Measurements from ENCODE around the gene PTPRS. TPM values are rescaled to one million over a fixed set of nuclear protein-coding genes. Genes with fewer than 3 reads are reported as not detected.

The PTPRS gene
- total RNA-seq, 1 donor from 2014 or later: 234 TPM

- H3K36me3 Mint-ChIP-seq (ENCODE audit: insufficient read depth): peaks cover 2% of the 10 kb centered on the region
- no peak overlapping the region for H3K27ac Mint-ChIP-seq
- peaks cover 5% of the 10 kb centered on the region for H3K4me1 Mint-ChIP-seq (ENCODE audit: low read depth)
- H3K27me3 Mint-ChIP-seq: no peaks in the 10 kb centered on the region
- no peaks in the 10 kb centered on the region for H3K9me3 Mint-ChIP-seq (ENCODE audit: low read depth)
- H3K4me3 Mint-ChIP-seq (ENCODE audit: low read depth): no peak overlapping the region
- DNase-seq (ENCODE audit: low spot score, unreplicated experiment): no peak
- TF ChIP-seq, protein P1, sequence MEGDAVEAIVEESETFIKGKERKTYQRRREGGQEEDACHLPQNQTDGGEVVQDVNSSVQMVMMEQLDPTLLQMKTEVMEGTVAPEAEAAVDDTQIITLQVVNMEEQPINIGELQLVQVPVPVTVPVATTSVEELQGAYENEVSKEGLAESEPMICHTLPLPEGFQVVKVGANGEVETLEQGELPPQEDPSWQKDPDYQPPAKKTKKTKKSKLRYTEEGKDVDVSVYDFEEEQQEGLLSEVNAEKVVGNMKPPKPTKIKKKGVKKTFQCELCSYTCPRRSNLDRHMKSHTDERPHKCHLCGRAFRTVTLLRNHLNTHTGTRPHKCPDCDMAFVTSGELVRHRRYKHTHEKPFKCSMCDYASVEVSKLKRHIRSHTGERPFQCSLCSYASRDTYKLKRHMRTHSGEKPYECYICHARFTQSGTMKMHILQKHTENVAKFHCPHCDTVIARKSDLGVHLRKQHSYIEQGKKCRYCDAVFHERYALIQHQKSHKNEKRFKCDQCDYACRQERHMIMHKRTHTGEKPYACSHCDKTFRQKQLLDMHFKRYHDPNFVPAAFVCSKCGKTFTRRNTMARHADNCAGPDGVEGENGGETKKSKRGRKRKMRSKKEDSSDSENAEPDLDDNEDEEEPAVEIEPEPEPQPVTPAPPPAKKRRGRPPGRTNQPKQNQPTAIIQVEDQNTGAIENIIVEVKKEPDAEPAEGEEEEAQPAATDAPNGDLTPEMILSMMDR (IDR thresholded peaks at IDR 0.05; ENCODE audit: unreplicated experiment): no peak
Measured at GRCh38 chr19:5304486-5304885, 36.1 kb downstream of the PTPRS start.

DNA sequence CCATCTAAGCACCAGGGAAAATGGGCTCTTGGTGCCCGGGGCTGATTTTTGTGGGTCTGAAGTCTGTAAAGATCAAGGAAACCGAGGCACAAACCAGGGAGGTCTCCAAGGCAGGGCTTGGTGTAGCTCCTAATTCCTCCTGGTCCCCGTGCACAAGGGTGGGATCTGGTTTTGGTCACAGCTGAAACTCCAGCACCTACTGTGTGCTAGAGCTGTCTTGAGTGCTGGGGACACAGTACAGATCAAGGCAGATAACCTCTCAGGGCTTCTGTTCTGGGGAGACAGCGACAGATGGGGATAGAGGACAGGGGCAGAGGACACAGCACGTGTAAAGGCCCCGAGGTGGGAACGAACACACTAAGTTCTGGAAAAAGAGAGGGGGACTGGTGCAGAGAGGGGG is 37.4 kb downstream of the PTPRS start:
- no peak overlapping the region for H3K27ac Mint-ChIP-seq

GRCh38 chr19:5302396-5302795 is 38.2 kb downstream of the PTPRS start:
- Mint-ChIP-seq H3K27ac (peak overlapping the region; percentile 70), H3K27me3 (no peaks in the 10 kb centered on the region), H3K4me1 (ENCODE audit: low read depth) (peaks cover 5% of the 10 kb centered on the region), H3K4me3 (ENCODE audit: low read depth) (no peak overlapping the region), H3K9me3 (ENCODE audit: low read depth) (no peaks in the 10 kb centered on the region), H3K36me3 (ENCODE audit: insufficient read depth) (peaks cover 5% of the 10 kb centered on the region)
- TF ChIP-seq, protein P1 (IDR thresholded peaks at IDR 0.05; ENCODE audit: unreplicated experiment): no peak
- DNase-seq (ENCODE audit: low spot score, unreplicated experiment): no peak

More for the DNA sequence above, 37.4 kb downstream of the PTPRS start:
- TF ChIP-seq, protein P1 (IDR thresholded peaks at IDR 0.05; ENCODE audit: unreplicated experiment): no peak
- H3K4me1 Mint-ChIP-seq (ENCODE audit: low read depth): peaks cover 5% of the 10 kb centered on the region
- H3K9me3 Mint-ChIP-seq (ENCODE audit: low read depth): no peaks in the 10 kb centered on the region
- no peaks in the 10 kb centered on the region for H3K27me3 Mint-ChIP-seq
- DNase-seq (ENCODE audit: low spot score, unreplicated experiment): no peak
- peaks cover 6% of the 10 kb centered on the region for H3K36me3 Mint-ChIP-seq (ENCODE audit: insufficient read depth)
- no peak overlapping the region for H3K4me3 Mint-ChIP-seq (ENCODE audit: low read depth)

GRCh38 chr19:5299137-5299536 is 41.5 kb downstream of the PTPRS start:
- Mint-ChIP-seq H3K27ac (no peak overlapping the region), H3K4me1 (ENCODE audit: low read depth) (no peaks in the 10 kb centered on the region), H3K36me3 (ENCODE audit: insufficient read depth) (peaks cover 6% of the 10 kb centered on the region), H3K9me3 (ENCODE audit: low read depth) (no peaks in the 10 kb centered on the region), H3K27me3 (no peaks in the 10 kb centered on the region), H3K4me3 (ENCODE audit: low read depth) (no peak overlapping the region)
- no peak for DNase-seq (ENCODE audit: low spot score, unreplicated experiment)
- TF ChIP-seq, protein P1 (IDR thresholded peaks at IDR 0.05; ENCODE audit: unreplicated experiment): no peak

DNA sequence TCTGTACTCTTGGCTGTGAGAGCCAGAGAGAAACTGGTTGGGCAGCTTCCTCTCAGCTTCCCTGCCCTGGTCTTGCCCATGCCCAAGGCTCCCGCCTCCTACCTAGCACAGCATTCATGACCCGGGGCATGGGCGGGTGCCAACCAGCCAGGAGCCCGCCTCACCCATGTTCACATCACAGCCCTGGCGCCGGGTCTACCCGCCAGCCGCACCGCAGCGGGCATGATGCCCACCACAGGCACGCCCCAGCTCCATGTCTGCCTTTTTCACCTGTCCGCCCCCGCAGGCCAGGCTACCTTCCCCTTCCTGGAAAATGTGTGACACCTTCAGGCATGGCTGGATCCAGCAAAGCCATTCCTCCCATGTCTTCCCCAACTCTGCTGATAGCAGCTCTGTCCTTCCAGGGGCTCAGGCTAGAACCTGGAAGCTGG is 42.1 kb downstream of the PTPRS start:
- H3K27ac Mint-ChIP-seq: peak overlapping the region; percentile 32
- DNase-seq (ENCODE audit: low spot score, unreplicated experiment): no peak
- no peaks in the 10 kb centered on the region for H3K27me3 Mint-ChIP-seq
- H3K4me3 Mint-ChIP-seq (ENCODE audit: low read depth): no peak overlapping the region
- TF ChIP-seq, protein P1 (IDR thresholded peaks at IDR 0.05; ENCODE audit: unreplicated experiment): no peak
- H3K4me1 Mint-ChIP-seq (ENCODE audit: low read depth): no peaks in the 10 kb centered on the region
- H3K9me3 Mint-ChIP-seq (ENCODE audit: low read depth): no peaks in the 10 kb centered on the region
- peaks cover 6% of the 10 kb centered on the region for H3K36me3 Mint-ChIP-seq (ENCODE audit: insufficient read depth)
